OCI-LY1 (cell line): ENCODE data around the gene ANKRD37.

Experiments used
- H2AFZ ChIP-seq: fragments of 200-600 bp; sonication (generic), shearing (Covaris generic); 2 replicates; pipeline ENCODE4 v1.6.0; 2014; ENCODE audit warnings: antibody characterized with exemption, mild to moderate bottlenecking, low read length
- H3F3A ChIP-seq: fragments of 200-600 bp; sonication (generic), shearing (Covaris generic); 2 replicates; pipeline ENCODE4 v1.6.0; 2014; ENCODE audit warnings: mild to moderate bottlenecking, antibody characterized with exemption, low read length, moderate library complexity; ENCODE audit not compliant: insufficient read depth
- H3K27ac ChIP-seq: fragments of 200-600 bp; sonication (generic); 2 replicates; pipeline ENCODE4 v1.5.1; 2014; ENCODE audit warnings: low read length, mixed run types, mild to moderate bottlenecking, low read depth; ENCODE audit not compliant: poor library complexity, severe bottlenecking
- H3K27me3 ChIP-seq: fragments of 200-600 bp; sonication (generic); 2 replicates; pipeline ENCODE4 v1.6.0; 2014; ENCODE audit warnings: antibody characterized with exemption, mild to moderate bottlenecking, low read length, moderate library complexity; ENCODE audit not compliant: insufficient read depth
- H3K36me3 ChIP-seq: fragments of 200-600 bp; sonication (generic); 2 replicates; pipeline ENCODE4 v1.6.1; 2014; ENCODE audit warnings: mild to moderate bottlenecking, antibody characterized with exemption, low read length, moderate library complexity, mixed read lengths; ENCODE audit not compliant: insufficient read depth
- H3K4me1 ChIP-seq: fragments of 200-600 bp; sonication (generic); 2 replicates; pipeline ENCODE4 v1.5.1; 2014; ENCODE audit warnings: mild to moderate bottlenecking, low read length, moderate library complexity; ENCODE audit not compliant: insufficient read depth, severe bottlenecking
- H3K4me2 ChIP-seq: fragments of 200-600 bp; sonication (generic), shearing (Covaris generic); 2 replicates; pipeline ENCODE4 v1.6.1; 2014; ENCODE audit warnings: low read length
- H3K4me3 ChIP-seq: fragments of 200-600 bp; sonication (generic); 2 replicates; pipeline ENCODE4 v1.5.1; 2014; ENCODE audit warnings: low read length, low read depth, mild to moderate bottlenecking, mixed read lengths; ENCODE audit not compliant: poor library complexity, severe bottlenecking
- H3K79me2 ChIP-seq: fragments of 200-600 bp; shearing (Covaris generic); 2 replicates; pipeline ENCODE4 v1.6.1; 2016; ENCODE audit warnings: mixed run types, low read length, mixed read lengths; ENCODE audit not compliant: insufficient read depth
- H3K9ac ChIP-seq: fragments of 200-600 bp; sonication (generic), shearing (Covaris generic); 2 replicates; pipeline ENCODE4 v1.6.1; 2014; ENCODE audit warnings: mild to moderate bottlenecking, low read length, mixed read lengths
- H3K9me2 ChIP-seq: fragments of 200-600 bp; sonication (generic), shearing (Covaris generic); 2 replicates; pipeline ENCODE4 v1.6.1; 2014; ENCODE audit warnings: low read depth, mild to moderate bottlenecking, low read length, mixed read lengths
- H3K9me3 ChIP-seq: fragments of 200-600 bp; shearing (Covaris generic); 2 replicates; pipeline ENCODE4 v1.6.1; 2014; ENCODE audit warnings: low read length, mixed read lengths
- H4K20me1 ChIP-seq: fragments of 200-600 bp; sonication (generic), shearing (Covaris generic); 2 replicates; pipeline ENCODE4 v1.6.0; 2016; ENCODE audit warnings: mild to moderate bottlenecking, low read length; ENCODE audit not compliant: insufficient read depth
- EZH2 ChIP-seq: fragments of 200-600 bp; sonication (generic), shearing (Covaris generic); IDR thresholded peaks from 2 replicates; pipeline ENCODE4 v1.8.0; 2017; ENCODE audit warnings: borderline replicate concordance, mixed run types, mild to moderate bottlenecking, antibody characterized with exemption, low read length, moderate library complexity, mixed read lengths
- TF ChIP-seq, protein P1 (sequence below): fragments of 200-600 bp; sonication (generic), shearing (Covaris generic); IDR thresholded peaks from 2 replicates; pipeline ENCODE4 v1.5.1; 2017; ENCODE audit warnings: mild to moderate bottlenecking, antibody characterized with exemption, low read length, moderate library complexity, mixed read lengths

The ANKRD37 gene

DNA sequence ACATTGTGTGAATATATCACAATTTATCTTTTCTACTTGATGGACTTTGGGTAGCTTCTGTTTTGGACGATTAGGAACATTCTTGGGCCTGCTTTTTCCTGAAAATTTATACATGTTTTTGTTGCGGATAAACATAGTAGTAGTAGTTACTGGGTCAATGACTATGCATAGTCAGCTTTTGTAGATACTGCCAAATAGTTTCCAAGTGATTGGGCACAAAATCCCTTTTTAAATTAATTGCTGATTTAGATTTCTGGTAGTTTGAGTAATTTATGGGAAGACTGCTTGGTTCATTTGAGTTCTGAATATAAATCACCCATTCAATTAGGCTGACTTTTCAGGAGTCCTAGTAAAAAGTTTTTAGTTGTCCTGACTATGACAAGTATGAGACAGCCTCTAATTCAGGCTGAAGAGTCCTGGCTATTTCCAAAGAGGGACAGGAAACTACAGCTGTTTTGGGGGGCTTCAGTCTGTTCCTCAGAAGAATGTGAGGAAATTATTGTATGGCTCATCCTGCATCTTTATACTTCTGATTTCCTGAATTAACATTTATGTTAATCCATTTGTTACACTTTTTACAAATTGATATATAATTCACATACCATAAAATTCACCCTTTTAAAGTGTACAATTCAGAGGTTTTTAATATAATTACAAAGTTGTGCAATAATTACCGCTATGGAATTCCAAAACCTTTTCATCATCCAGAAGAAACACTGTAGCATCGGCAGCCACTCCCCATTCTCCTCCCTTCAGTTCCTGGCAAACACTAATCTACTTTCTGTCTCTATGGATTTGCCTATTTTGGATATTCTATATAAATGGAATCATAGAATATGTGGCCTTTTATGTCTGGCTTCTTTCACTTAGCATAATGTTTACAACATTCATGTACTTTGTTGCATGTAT lies 15.1 kb upstream of the ANKRD37 start:
- Histone ChIP-seq H3K27me3 (no peaks in the 10 kb centered on the region), H3K36me3 (peaks cover 21% of the 10 kb centered on the region), H3K9ac (no peak overlapping the region), H4K20me1 (no peaks in the 10 kb centered on the region), H2AFZ (no peak overlapping the region), H3K4me2 (no peak overlapping the region), H3K4me3 (no peak overlapping the region), H3K9me3 (peaks cover 7% of the 10 kb centered on the region; the same call in 1 of the 2 replicates), H3F3A (no peaks in the 10 kb centered on the region), H3K4me1 (no peaks in the 10 kb centered on the region), H3K79me2 (no peaks in the 10 kb centered on the region), H3K27ac (no peak overlapping the region), H3K9me2 (no peaks in the 10 kb centered on the region)
- no peak for TF ChIP-seq EZH2
- TF ChIP-seq, protein P1, sequence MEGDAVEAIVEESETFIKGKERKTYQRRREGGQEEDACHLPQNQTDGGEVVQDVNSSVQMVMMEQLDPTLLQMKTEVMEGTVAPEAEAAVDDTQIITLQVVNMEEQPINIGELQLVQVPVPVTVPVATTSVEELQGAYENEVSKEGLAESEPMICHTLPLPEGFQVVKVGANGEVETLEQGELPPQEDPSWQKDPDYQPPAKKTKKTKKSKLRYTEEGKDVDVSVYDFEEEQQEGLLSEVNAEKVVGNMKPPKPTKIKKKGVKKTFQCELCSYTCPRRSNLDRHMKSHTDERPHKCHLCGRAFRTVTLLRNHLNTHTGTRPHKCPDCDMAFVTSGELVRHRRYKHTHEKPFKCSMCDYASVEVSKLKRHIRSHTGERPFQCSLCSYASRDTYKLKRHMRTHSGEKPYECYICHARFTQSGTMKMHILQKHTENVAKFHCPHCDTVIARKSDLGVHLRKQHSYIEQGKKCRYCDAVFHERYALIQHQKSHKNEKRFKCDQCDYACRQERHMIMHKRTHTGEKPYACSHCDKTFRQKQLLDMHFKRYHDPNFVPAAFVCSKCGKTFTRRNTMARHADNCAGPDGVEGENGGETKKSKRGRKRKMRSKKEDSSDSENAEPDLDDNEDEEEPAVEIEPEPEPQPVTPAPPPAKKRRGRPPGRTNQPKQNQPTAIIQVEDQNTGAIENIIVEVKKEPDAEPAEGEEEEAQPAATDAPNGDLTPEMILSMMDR, result no peak

DNA sequence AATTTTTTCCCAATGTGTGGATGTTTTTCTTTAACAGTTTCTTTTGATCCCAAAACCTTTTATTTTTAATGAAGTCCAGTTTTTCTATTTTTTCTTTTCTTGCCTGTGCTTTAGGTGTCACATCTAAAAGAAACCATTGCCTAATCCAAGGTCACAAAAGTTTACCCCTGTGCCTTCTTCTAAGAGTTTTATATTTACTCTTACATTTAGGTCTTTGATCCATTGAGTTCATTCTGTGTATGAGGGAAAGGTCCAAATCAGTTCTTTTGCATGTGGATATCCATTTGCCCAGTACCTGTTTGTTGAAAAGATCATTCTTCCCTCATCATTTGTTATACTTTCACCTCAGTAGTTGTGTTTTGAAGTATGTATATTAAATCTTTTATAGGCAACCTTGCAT lies 13.9 kb upstream of the ANKRD37 start:
- Histone ChIP-seq H3K4me3 (no peak overlapping the region), H3K9ac (no peak overlapping the region), H3K4me2 (no peak overlapping the region), H3K27ac (no peak overlapping the region), H3K9me3 (peaks cover 7% of the 10 kb centered on the region; the same call in 1 of the 2 replicates), H3K9me2 (no peaks in the 10 kb centered on the region), H3K79me2 (no peaks in the 10 kb centered on the region), H2AFZ (no peak overlapping the region), H3K27me3 (no peaks in the 10 kb centered on the region), H3K4me1 (no peaks in the 10 kb centered on the region), H4K20me1 (no peaks in the 10 kb centered on the region), H3K36me3 (peaks cover 11% of the 10 kb centered on the region), H3F3A (no peaks in the 10 kb centered on the region)
- TF ChIP-seq, protein P1, result no peak

DNA sequence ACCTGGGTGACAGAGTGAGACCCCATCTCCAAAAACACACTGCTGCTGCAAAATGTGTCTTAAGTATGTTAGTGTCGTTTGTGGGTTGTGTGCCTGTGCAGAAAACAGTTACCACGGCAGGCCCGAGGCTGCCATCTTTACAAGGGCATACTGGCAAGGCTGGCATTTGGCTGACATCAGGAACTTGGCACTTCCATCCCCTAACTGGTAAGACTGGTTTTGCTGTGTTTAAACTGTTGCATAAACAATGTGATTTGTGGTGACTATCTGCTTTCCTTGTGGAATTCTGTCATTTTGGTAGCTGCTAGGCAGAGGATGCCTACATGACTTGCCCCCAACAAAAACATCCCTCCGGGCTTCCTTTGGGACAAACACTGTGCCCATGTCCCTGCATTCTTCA lies 13.2 kb upstream of the ANKRD37 start:
- H3K36me3 ChIP-seq, result peaks cover 5% of the 10 kb centered on the region; the same call in 1 of the 2 replicates
- H3K9me2 ChIP-seq, result no peaks in the 10 kb centered on the region
- H4K20me1 ChIP-seq, result no peaks in the 10 kb centered on the region
- H3K9ac ChIP-seq, result no peak overlapping the region
- TF ChIP-seq, protein P1, result no peak
- no peaks in the 10 kb centered on the region for H3K27me3 ChIP-seq
- H3K27ac ChIP-seq, result no peak overlapping the region
- no peak overlapping the region for H3K4me2 ChIP-seq
- peaks cover 7% of the 10 kb centered on the region; the same call in 1 of the 2 replicates for H3K9me3 ChIP-seq
- H3K79me2 ChIP-seq, result no peaks in the 10 kb centered on the region
- no peak overlapping the region for H3K4me3 ChIP-seq
- H3F3A ChIP-seq, result no peaks in the 10 kb centered on the region
- H3K4me1 ChIP-seq, result no peaks in the 10 kb centered on the region
- H2AFZ ChIP-seq, result no peak overlapping the region
